ENCODE data around the gene MKX.

MKX gene

DNA sequence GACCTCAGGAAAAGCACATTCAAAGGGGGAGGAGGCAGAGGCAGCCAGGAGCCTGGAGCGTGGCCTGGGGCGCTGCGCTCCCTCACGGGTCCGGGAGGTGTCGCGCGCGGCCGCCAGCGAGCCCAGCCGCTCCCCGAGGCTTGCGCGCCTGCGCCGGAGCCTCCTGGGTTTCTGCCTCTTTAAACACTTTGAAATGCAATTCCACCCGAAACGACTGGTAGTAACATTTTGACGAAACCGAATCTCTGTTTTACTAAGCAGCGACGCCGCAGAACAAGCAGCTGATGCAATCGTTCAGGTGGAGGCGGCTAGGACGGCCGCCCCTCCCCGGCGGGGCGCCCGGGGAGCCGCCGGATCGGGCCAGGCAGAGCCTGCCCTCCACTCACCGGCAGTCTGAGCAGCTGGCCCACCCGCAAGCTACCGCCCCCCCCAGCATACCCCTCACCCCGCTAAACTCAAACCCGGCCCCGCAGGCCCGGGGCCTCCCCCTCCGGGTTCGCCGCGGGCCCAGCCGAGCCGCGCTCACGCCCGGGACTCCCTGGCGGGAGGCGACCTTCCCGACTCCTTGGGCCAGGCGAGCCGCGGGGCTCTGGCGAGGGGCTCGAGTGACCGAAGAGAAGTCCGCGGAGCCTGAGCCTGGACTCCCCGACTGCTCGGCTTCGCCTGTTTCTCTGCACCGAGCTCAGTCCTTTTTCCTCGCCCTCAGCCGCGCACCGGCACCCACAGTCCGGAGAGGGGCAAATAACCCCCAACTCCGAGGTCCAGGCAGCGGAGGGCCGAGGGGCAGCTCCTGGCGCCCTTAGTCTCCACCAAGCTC lies 3.2 kb downstream of the MKX start:
- peak; percentile 79 to 93 (median 86) for DNase-seq

DNA sequence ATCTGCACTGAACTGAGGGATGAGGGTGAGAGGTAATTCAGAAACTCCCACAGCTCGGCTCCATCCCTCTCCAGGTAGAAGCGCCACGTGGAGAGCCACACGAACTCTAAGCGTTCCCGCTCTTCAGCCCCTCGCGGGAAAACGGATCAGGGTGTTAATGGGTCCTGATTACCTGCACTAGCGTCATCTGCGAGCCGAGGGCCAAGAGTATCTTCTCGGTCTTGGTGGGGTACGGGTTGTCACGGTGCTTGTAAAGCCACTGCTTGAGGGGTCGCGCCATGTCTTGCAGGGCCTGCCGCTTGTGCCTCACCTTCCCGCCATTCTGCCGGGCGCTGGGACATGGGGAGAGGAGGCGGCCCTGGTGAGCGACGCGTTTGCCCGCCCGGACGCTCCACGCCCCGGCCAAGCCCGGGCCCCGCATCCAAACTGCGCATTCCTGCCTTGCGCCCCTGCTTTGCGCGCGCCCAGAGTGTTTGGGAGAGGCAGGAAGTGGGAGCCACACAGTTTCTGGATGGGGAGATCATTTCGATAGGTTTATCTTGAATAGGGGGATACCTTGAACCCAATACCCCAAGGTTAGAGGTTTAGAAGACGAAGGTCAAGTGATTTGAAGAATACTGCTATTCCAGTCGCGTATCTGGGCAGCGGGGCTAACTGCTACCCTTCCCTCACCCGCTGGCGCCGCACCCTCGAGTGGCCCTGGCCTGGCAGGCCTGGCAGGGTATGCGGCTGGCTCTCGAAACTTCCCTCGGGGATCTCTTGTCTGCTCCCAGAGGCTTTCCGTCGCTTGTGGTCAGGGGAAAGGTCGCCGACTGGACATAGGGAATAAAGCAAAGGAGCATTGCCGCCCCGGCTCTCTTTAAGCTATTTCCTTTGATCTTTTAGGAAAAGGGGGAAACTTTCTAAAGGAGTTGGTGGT lies 4.2 kb downstream of the MKX start:
- DNase-seq, result peak in 2 of 4 experiments; percentile 12 to 15

DNA sequence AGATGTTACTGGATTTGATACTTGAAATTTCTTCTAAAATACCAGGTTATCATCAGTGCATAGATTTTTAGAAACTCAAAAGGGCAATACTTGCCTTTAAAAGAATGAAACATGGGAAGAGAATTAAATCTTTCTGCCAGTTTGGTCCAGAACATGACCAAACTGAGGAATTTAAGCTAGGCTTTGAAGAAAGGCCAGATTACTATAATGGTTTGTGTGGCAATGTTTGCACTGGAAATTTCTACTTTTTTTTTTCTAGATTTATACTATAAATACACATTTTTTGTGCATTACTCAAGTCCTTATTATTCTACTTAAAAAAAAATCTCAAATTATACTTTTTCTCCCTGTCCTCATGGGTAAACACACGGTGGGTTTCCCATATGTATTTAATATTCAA lies 9.2 kb downstream of the MKX start:
- DNase-seq, result no peak

- DNase-seq, result no peak
Observed at GRCh38 chr10:27730041-27730440, 15.6 kb downstream of the MKX start.

DNA sequence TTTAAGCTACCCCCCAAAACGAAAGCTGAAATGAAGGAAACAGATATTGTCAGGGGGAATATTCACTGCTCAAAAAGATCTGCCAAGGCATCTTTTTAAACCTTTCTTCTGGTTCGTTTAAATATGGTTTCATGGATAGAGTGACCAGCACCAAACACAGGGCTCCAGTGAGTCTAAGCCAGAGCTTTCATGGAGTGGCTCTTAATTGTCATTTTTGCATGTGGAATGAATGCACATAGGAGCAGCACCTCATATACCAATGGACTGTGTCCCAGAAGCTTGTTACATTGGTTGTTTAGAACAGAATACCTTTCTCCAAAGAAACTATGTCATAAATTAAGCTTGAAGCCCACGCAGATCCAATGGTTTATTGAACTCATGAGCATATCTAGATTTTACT lies 17.3 kb downstream of the MKX start:
- no peak for DNase-seq

DNA sequence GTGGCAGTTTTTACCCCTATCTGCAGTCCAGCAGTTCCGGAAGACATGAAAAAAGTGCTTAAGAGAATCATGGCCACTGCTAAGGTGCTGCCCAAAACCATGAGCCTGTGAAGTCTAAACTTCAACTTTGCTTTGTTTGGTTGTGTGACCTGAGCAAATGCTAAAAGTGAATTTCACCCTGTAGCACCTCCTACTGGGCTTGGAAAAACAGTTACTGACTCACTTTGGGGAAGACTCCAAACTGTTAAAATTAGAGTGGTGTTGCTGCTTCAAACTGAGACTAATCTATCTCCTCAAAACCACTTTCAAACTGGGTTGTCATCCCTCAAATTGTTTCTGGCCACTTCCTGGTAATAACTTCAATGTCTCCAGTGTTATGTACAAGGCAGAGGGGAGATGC lies 21.3 kb downstream of the MKX start:
- peak in 3 of 4 experiments; percentile 11 to 25 (median 24) for DNase-seq

DNA sequence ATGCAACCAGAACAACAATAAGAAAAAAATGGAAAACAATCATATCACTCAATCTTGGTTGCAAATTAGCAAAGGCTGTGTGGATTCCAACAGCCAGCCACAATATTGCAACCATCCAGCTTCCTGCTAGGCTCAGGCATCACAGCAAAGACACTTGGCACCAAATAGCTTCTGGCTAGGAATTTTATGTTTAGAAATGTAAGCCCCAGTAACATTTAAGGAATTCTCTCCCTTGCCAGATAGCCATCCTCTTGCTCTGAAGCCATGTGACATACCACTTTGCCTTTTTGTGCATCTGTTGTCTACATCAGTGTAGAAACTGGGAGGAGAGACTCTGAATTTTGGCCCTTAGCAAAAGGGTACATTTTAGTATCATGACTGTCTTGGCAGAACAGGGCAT lies 22.2 kb downstream of the MKX start:
- DNase-seq, result no peak

DNA sequence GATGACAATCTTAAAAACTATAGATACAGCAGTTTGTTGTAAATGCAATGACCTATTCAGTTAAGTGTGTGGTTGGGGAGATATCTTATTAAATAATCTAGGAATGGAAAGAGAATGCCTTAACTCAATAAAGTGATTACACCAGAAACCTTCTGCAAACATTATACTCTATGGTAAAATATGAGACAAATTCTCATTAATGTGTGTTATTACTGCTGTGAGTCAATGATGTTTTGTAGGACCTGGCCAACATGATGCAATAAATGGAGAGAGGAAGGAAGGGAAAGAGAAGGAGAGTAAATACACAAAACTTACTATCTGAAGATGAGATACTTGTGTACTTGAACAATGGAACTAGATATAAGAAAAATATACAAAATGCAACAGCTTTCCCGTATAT lies 25.1 kb downstream of the MKX start:
- DNase-seq, result no peak

DNA sequence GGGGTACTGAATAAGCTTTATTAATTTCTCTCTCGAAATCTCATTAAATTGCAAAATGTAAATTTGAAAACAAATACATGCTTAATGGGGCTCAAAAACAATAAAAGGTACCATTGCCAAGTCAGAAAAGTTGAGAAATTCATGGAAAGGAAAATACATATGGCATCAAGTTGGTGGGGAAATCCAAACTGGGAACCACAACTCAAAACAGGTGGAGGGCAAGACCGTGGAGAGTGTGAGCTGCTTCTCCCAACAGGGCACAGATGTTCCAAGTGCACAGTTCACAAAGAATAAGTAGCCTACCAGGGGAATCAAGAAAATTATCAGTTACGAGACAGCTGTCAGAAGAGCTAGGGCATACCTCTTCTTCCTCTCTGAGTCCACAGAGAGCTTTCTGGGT lies 26.6 kb downstream of the MKX start:
- no peak for DNase-seq

DNA sequence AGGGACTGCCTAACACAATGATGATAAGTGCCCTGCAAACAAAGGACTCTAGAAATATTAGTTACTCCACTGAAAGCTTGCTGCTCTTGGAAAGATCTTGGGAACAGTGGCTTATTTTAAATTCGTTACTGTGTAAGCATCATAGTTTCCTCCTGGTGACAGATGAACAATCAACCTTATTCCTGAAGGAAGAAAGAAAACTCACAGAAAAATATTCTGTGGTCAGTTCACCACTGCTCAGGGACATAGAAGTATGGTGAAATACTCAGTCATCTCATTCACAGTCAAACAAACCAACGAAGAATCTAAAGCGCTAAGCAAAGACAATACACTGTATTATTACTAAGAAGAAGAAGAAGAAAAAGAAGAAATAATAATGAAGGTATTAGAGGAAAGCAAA lies 27.8 kb downstream of the MKX start:
- no peak for DNase-seq

DNA sequence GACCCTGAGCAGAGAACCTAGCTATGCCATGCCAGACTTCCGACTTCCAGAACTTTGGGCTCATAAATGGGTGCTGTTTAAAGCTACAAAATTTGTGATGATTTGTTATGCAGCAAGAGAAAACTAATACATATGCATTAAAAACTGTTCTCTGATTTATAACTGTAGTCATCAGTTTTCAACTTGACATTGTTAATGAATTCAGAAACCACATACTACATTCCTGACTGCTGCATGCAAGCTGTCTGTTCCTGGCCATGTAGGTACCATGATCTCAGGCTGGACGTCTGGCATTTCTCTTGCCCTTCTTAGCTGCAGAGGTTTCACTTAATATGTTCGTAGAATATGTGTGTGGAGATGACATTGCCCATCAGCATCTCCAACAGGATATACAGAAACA lies 28.4 kb downstream of the MKX start:
- no peak for DNase-seq

DNA sequence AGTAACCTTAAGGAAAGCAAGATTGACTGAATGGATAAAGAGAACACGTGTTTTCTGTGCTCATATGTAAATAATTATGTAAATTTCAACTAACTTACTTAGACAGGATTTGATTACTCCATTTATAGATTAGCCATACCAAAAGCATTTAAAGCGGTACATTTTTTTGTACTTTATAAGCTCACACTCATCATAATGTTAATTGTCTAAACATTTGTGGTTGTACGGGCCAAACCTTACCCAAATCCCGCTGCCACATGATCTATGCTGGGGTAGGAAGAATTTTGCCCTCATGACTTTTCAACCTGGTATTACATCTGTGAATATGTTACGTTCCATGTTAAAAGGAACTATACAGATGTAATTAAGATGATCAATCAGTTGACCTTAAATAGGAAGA lies 29.1 kb downstream of the MKX start:
- no peak for DNase-seq

DNA sequence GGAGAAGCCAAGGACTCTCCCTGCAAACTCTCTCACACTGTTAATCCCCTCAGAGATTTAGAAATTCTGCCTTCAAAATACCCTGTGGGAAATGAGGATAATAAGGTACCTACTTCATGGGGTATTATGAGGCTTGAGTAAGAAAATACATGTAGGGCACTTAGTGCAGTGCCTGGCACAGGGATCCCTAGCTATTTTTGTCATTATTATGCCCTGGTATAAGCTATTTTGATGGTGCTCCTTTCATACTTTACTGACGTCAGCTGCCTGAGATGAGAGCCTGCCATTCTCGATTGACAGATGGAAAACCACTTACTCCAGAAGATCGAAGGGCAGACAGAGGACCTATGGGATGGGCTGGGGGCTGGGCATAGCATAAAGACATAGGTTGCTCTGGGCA lies 30.1 kb downstream of the MKX start:
- no peak for DNase-seq

DNA sequence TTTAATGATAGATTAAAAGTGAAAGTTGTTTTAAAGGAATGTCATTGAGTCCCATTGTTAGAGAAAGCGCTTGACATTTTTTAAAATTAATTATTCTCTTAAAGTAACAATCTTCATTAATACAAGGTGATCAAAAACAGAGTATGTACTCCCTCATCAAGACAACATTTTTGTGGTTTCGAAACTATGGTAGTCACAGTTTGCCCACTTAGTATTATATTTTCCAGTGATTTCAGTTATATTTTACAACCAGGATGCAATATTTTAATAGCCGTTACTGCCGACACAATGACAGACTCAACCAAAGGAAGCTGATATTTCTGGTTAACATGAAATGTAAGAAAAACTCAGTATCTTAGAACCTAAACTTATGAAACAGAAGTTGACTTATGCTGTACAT lies 31.3 kb downstream of the MKX start:
- no peak for DNase-seq

- DNase-seq, result no peak
Observed at GRCh38 chr10:27713941-27714340, 31.7 kb downstream of the MKX start.

- no peak for DNase-seq
Observed at GRCh38 chr10:27710014-27710413, 35.6 kb downstream of the MKX start.

DNA sequence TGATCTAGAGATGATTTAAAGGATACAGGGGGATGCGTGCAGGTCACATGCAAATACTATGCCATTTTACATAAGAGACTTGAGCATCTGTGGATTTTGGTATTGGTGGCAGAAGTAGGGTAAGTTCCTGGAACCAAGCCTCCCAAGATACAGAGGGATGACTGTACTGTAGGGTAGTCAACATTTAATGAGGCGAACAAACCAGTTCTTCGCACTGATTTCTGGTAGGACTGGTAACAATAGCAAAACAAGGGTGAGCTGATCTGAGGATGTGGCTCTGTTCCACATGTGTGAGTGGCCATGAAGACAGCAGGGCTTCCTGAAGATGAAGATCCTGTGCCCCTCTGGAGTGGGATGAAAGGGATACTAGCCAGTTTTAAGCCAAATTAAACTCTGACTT lies 36.3 kb downstream of the MKX start:
- DNase-seq, result no peak

GRCh38 chr10:27701938-27702537 lies 43.6 kb downstream of the MKX start:
- DNase-seq, result no peak

GRCh38 chr10:27699776-27700175 lies 45.8 kb downstream of the MKX start:
- DNase-seq, result no peak

GRCh38 chr10:27698961-27699360 lies 46.7 kb downstream of the MKX start:
- no peak for DNase-seq

DNA sequence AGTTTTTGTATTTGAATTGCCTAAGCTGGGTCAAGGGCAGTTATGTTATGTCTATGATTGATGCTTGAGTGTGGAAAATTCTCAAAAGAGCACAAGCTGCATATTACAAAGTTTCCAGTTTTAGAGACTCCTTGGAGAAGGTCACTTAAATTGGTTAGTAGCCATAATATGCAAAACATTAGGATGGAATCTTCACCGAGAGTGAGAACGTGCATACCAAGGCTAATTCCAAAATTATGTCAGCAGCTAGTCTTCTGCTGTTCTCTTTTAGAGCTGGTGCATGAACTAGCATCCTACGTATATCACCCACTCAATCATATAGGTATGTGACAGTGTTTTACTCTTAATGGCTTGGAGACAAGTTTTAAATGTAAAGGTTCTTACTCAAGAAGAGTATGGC lies 49.2 kb downstream of the MKX start:
- DNase-seq, result no peak

DNA sequence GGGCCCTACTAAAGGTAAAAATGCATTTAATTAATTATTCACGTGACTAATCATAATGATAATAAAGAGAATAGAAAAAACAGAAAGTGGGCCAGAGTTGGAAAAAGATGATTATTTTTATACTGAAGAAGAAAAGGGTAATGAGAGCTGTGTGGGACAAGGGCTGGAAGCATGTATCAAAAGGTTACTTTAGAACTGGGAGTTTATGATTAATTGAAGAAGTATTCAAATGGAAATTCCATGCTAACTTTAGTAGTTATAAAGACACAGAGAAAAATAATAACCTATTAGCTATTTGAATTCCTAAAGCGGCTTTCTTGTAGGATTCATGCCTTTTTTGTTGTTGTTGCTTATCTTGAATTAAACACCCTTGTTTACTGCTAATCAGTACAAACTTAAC lies 49.9 kb downstream of the MKX start:
- DNase-seq, result no peak

GRCh38 chr10:27695088-27695487 lies 50.5 kb downstream of the MKX start:
- no peak for DNase-seq

GRCh38 chr10:27692663-27693062 lies 53.0 kb downstream of the MKX start:
- DNase-seq, result no peak

Measured in suppressor macrophage (primary cell).